Endothelial cell of umbilical vein (primary cell): Measurements from ENCODE around the gene ZDHHC14. TPM values are rescaled to one million over a fixed set of nuclear protein-coding genes. Genes with fewer than 3 reads are reported as not detected.

Source experiments
- BruUV-seq: library from RNA; stranded (reverse); fragments of 400-500 nt; replicated peaks from 2 replicates; lab custom pipeline; 2021; lab: Mats Ljungman, UMichigan
- CTCF ChIA-PET: fragments of 300-600, 350-600 bp; sonication (Branson Sonifier 250); formaldehyde crosslinking; loops from one replicate; lab custom pipeline; 2021; ENCODE audit warnings: antibody characterized with exemption, inconsistent platforms; lab: Charles Lee
- POLR2A ChIA-PET: fragments of 300-600, 350-600 bp; sonication (Branson Sonifier 250); formaldehyde crosslinking; loops from one replicate; lab custom pipeline; 2021; ENCODE audit warnings: antibody characterized with exemption, inconsistent platforms; lab: Charles Lee
- DNase-seq: peaks from one replicate; pipeline ENCODE4 v3.0.0-alpha.2; 2011; ENCODE audit warnings: low read depth, low spot score
- FAIRE-seq: peaks from 2 replicates; lab custom pipeline; 2011; peaks lifted over from hg19 to GRCh38; lab: Jason Lieb, UNC
- H2AFZ ChIP-seq: 2 replicates; pipeline ENCODE4 v1.6.0; 2012; ENCODE audit warnings: low read depth, low read length, control low read depth, inconsistent platforms
- H3K27ac ChIP-seq: 2 replicates; pipeline ENCODE4 v1.5.1; 2011; ENCODE audit warnings: low read depth, mild to moderate bottlenecking, control low read depth, low read length, moderate library complexity; ENCODE audit not compliant: insufficient read depth
- H3K27me3 ChIP-seq, 2 experiments: 2 replicates each; pipeline versions ENCODE4 v1.6.0 to v1.6.1; 2011; ENCODE audit warnings: low read length in 2 of 2, mixed read lengths in 1 of 2; ENCODE audit not compliant: control insufficient read depth in 2 of 2, insufficient read depth in 2 of 2
- H3K36me3 ChIP-seq, 2 experiments: 2 replicates in 1 of 2; 3 replicates in 1 of 2; pipeline ENCODE4 v1.5.1; 2011; ENCODE audit warnings: low read length in 2 of 2, mild to moderate bottlenecking in 1 of 2, moderate library complexity in 1 of 2; ENCODE audit not compliant: control insufficient read depth in 2 of 2, insufficient read depth in 2 of 2; ENCODE audit errors: extremely low read depth in 1 of 2
- H3K4me1 ChIP-seq: 3 replicates; pipeline ENCODE4 v1.5.1; 2011; ENCODE audit warnings: mild to moderate bottlenecking, low read length; ENCODE audit not compliant: control insufficient read depth, insufficient read depth; ENCODE audit errors: extremely low read depth
- H3K4me2 ChIP-seq: 2 replicates; pipeline ENCODE4 v1.6.1; 2011; ENCODE audit warnings: low read length, control low read depth, mixed read lengths; ENCODE audit not compliant: insufficient read depth
- H3K4me3 ChIP-seq, 3 experiments: fragments of 200-600 bp in 1 of 3; sonication (generic), shearing (Covaris generic) in 1 of 3; replicated peaks in 1 of 3; 2 replicates each; pipeline ENCODE4 v1.5.1; 2011 to 2016; ENCODE audit warnings: control low read depth in 3 of 3, low read length in 3 of 3, mild to moderate bottlenecking in 2 of 3, inconsistent platforms in 1 of 3, low read depth in 1 of 3, moderate library complexity in 1 of 3; ENCODE audit not compliant: insufficient read depth in 1 of 3
- H3K79me2 ChIP-seq: 2 replicates; pipeline ENCODE4 v1.6.0; 2012; ENCODE audit warnings: low read length, inconsistent platforms; ENCODE audit not compliant: control insufficient read depth, insufficient read depth
- H3K9ac ChIP-seq: replicated peaks from 2 replicates; pipeline ENCODE3; 2011; ENCODE audit warnings: low read length, control low read depth; ENCODE audit not compliant: insufficient read depth; ENCODE audit errors: extremely low read depth
- H3K9me1 ChIP-seq: replicated peaks from 3 replicates; pipeline ENCODE4 v1.6.0; 2011; ENCODE audit warnings: mild to moderate bottlenecking, low read length; ENCODE audit not compliant: control insufficient read depth, insufficient read depth; ENCODE audit errors: extremely low read depth
- H3K9me3 ChIP-seq: replicated peaks from 2 replicates; pipeline ENCODE4 v1.5.1; 2012; ENCODE audit warnings: low read length, inconsistent platforms; ENCODE audit not compliant: control insufficient read depth, insufficient read depth
- H4K20me1 ChIP-seq: replicated peaks from 2 replicates; pipeline ENCODE3; 2011; ENCODE audit warnings: mild to moderate bottlenecking, low read length; ENCODE audit not compliant: control insufficient read depth, insufficient read depth; ENCODE audit errors: extremely low read depth
- EZH2 ChIP-seq: IDR thresholded peaks from 2 replicates; pipeline ENCODE4 v1.6.1; 2012; ENCODE audit warnings: borderline replicate concordance, low read depth, mild to moderate bottlenecking, moderate library complexity, low read length, inconsistent platforms; ENCODE audit not compliant: severe bottlenecking
- FOS ChIP-seq: IDR thresholded peaks from 2 replicates; pipeline ENCODE4 v1.6.1; 2011; ENCODE audit warnings: mild to moderate bottlenecking, low read length, moderate library complexity, borderline replicate concordance; ENCODE audit not compliant: insufficient read depth
- GATA2 ChIP-seq: IDR thresholded peaks from 2 replicates; pipeline ENCODE4 v1.7.0; 2011; ENCODE audit warnings: low read depth, mild to moderate bottlenecking, moderate library complexity, mixed read lengths, low read length; ENCODE audit not compliant: insufficient read length, insufficient read depth
- JUN ChIP-seq: IDR thresholded peaks from 2 replicates; pipeline ENCODE4 v1.6.1; 2011; ENCODE audit warnings: borderline replicate concordance, low read depth; ENCODE audit not compliant: insufficient read length, insufficient read depth
- MYC ChIP-seq: IDR thresholded peaks from one replicate; pipeline ENCODE4 v1.6.1; 2011; ENCODE audit warnings: mild to moderate bottlenecking, low read depth, low read length
- POLR2A ChIP-seq: IDR thresholded peaks from 2 replicates; pipeline ENCODE4 v1.6.1; 2012; ENCODE audit warnings: low read depth, mild to moderate bottlenecking, control low read depth, low read length
- POLR2AphosphoS5 ChIP-seq: IDR thresholded peaks from 2 replicates; pipeline ENCODE4 v1.6.1; 2012; ENCODE audit warnings: low read depth, mild to moderate bottlenecking, control low read depth, low read length, moderate library complexity; ENCODE audit not compliant: insufficient read depth
- dilution Hi-C: fragments of 300-500 bp; cut with MboI; formaldehyde crosslinking; loops from one replicate; pipeline ENCODE4 v1.15.0; 2019; ENCODE audit warnings: low sequenced_read_pairs; ENCODE audit not compliant: extremely low pct_ligation_motif_present
- intact Hi-C: fragments of 100-400 bp; cut with micrococcal nuclease; formaldehyde crosslinking; loops from one replicate; pipeline ENCODE4 v1.10.0; 2022
- polyA plus RNA-seq, 4 experiments: library from polyadenylated mRNA; depleted of rRNA in 3 of 4; stranded (reverse) in 3 of 4; unstranded in 1 of 4; fragments of >200 nt; gene quantifications; 2 replicates each; pipeline versions ENCODE4 v1.2.1 to v1.2.3, GENCODE V29; 2011 to 2012; ENCODE audit warnings: missing spikeins in 1 of 4
- total RNA-seq: library from RNA; stranded (reverse); gene quantifications from 2 replicates; pipeline ENCODE4 v1.2.3, GENCODE V29; 2021
- TF ChIP-seq, protein P1 (sequence below), 2 donors: IDR thresholded peaks; 1 replicate in 1 of 2; 2 replicates in 1 of 2; pipeline ENCODE4 v1.5.1; 2011; ENCODE audit warnings: low read length in 2 of 2, mild to moderate bottlenecking in 2 of 2, moderate library complexity in 2 of 2, control low read depth in 1 of 2, inconsistent platforms in 1 of 2, low read depth in 1 of 2; ENCODE audit not compliant: insufficient read depth in 1 of 2; ENCODE audit errors: extremely low read depth in 1 of 2
- TF ChIP-seq, protein P2 (sequence below): IDR thresholded peaks from 2 replicates; pipeline ENCODE4 v1.6.1; 2011; ENCODE audit not compliant: insufficient read depth, insufficient read length

The ZDHHC14 gene
- total and polyA plus RNA-seq, 2 donors (not counting 3 experiments of a cell fraction or from before 2014, with no cell fraction given) = 23.0 to 25.6 TPM

DNA sequence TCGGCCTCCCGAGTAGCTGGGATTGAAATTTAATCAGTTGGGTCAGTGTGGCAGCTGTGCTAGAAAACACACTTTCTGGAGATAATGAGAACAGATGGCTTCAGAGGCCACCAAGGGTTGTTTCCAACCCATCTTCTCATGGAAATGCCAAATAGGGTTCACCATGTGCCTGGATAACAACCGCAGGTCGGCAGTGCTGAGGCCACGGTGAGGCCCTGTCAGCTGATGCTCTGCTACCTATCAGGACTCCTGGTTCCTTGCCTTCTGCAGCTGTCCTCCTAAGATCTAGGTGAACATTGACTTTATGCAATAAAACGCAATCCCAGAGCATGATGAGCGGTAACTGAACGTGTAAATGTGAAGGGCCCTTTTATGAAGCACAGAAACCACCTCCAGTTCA is 302.7 kb downstream of the ZDHHC14 start:
- Histone ChIP-seq H3K9me1 (no peaks in the 10 kb centered on the region), H3K79me2 (no peaks in the 10 kb centered on the region), H3K9ac (no peak overlapping the region), H3K27me3 (no peaks in the 10 kb centered on the region), H2AFZ (no peak overlapping the region), H3K4me1 (no peaks in the 10 kb centered on the region), H3K4me2 (no peak overlapping the region), H3K9me3 (no peaks in the 10 kb centered on the region), H3K27ac (no peak overlapping the region), H3K4me3 (no peak overlapping the region), H4K20me1 (no peaks in the 10 kb centered on the region), H3K36me3 (no peaks in the 10 kb centered on the region)
- no peak for TF ChIP-seq MYC
- no peak for TF ChIP-seq POLR2A
- no peak for TF ChIP-seq JUN
- TF ChIP-seq, protein P1, sequence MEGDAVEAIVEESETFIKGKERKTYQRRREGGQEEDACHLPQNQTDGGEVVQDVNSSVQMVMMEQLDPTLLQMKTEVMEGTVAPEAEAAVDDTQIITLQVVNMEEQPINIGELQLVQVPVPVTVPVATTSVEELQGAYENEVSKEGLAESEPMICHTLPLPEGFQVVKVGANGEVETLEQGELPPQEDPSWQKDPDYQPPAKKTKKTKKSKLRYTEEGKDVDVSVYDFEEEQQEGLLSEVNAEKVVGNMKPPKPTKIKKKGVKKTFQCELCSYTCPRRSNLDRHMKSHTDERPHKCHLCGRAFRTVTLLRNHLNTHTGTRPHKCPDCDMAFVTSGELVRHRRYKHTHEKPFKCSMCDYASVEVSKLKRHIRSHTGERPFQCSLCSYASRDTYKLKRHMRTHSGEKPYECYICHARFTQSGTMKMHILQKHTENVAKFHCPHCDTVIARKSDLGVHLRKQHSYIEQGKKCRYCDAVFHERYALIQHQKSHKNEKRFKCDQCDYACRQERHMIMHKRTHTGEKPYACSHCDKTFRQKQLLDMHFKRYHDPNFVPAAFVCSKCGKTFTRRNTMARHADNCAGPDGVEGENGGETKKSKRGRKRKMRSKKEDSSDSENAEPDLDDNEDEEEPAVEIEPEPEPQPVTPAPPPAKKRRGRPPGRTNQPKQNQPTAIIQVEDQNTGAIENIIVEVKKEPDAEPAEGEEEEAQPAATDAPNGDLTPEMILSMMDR (IDR thresholded peaks at IDR 0.05; ENCODE audit: extremely low read depth in 1 of 2, insufficient read depth in 1 of 2, low read depth in 1 of 2, low read length in 2 of 2) = no peak
- TF ChIP-seq, protein P2, sequence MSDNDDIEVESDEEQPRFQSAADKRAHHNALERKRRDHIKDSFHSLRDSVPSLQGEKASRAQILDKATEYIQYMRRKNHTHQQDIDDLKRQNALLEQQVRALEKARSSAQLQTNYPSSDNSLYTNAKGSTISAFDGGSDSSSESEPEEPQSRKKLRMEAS = no peak
- no peak for TF ChIP-seq GATA2
- TF ChIP-seq POLR2AphosphoS5 = no peak
- TF ChIP-seq EZH2 = no peak
- TF ChIP-seq FOS = no peak
- ChIA-PET CTCF (interaction anchor here (1.5 to 1.6 kb wide), 2 partner anchors 367 to 448 kb away, joined by 4 read pairs; no protein-coding TSS in a partner anchor), POLR2A (no interaction called here)
- dilution Hi-C loops (no loop called here), intact Hi-C loops (no loop called here)
- DNase-seq (no peak), FAIRE-seq (no peak)
- no TSS peak for BruUV-seq
